ENCODE results near the gene NXNL1.

NXNL1 gene

GRCh38 chr19:17423429-17424208 is 37.1 kb downstream of the NXNL1 start:
- FAIRE-seq (no peak), DNase-seq (ENCODE audit: insufficient read length) (no peak)
- TF ChIP-seq POLR2AphosphoS5 (IDR thresholded peaks at IDR 0.05; ENCODE audit: low read depth, low read length) (no peak), TAF1 (IDR thresholded peaks at IDR 0.05; ENCODE audit: borderline replicate concordance, low read depth, low read length) (no peak), POLR2A (IDR thresholded peaks at IDR 0.05; ENCODE audit: low read depth, low read length) (no peak)

GRCh38 chr19:17421942-17422341 is 38.8 kb downstream of the NXNL1 start:
- DNase-seq (ENCODE audit: insufficient read length) (no peak), FAIRE-seq (no peak)
- TF ChIP-seq POLR2AphosphoS5 (IDR thresholded peaks at IDR 0.05; ENCODE audit: low read depth, low read length) (no peak), POLR2A (IDR thresholded peaks at IDR 0.05; ENCODE audit: low read depth, low read length) (no peak), TAF1 (IDR thresholded peaks at IDR 0.05; ENCODE audit: borderline replicate concordance, low read depth, low read length) (no peak)

DNA sequence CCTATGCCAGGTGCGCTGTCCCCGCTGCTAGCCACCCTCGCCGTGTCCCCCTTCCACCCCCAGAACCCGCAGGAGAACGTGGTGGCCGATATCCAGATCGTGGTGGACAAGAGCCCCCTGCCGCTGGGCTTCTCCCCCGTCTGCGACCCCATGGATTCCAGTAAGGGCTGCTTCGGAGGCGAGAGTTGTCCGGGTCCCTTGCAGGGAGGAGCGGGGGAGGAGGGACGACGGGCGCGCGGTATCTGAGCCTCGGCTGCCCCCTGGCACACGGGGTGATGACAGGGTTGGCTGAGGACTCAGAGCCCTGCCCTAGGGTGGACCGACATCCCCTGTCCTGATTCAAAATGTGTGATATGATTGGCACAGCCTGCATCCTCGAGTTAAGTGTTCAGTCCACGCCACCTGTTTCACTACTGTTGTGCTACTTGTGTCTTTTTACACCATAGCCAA is 40.2 kb downstream of the NXNL1 start:
- DNase-seq (ENCODE audit: insufficient read length) = peak; percentile 42
- FAIRE-seq = peak; percentile 67
- TF ChIP-seq TAF1 (IDR thresholded peaks at IDR 0.05; ENCODE audit: borderline replicate concordance, low read depth, low read length) (no peak), POLR2AphosphoS5 (IDR thresholded peaks at IDR 0.05; ENCODE audit: low read depth, low read length) (no peak), POLR2A (IDR thresholded peaks at IDR 0.05; ENCODE audit: low read depth, low read length) (no peak)

DNA sequence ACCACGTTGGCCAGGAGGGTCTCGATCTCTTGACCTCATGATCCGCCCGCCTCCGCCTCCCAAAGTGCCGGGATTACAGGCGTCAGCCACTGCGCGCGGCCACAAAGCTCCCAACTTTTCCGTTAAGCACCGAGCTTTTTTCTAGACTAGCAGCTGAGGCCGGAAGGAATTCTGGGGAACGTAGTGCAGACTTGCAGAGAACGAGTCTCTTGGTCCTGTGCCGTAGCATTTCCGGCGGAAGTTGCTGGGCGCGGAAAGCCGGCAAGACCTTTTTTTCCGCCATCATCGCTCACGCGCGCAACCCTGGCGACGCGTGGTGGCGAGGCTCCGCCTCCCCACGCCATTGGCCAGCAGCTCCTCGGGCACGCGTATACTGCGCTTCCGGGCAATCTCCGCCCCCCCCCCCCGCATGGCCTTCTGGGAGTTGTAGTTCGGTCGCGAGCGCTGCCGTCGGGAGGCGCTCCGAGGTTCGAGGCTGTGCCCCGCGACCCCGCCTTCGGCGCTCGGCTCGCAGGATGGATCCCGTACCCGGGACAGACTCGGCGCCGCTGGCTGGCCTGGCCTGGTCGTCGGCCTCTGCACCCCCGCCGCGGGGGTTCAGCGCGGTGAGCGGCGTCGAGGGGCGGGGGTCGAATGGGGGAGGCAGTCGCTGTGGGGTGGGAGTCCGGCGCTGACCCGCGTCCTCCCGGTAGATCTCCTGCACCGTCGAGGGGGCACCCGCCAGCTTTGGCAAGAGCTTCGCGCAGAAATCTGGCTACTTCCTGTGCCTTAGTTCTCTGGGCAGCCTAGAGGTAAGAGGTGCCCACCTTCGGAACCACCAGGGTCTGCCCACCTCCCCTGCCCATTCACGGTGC is 40.9 kb downstream of the NXNL1 start, which contains the start of gene MVB12A:
TSS of gene MVB12A (plus strand) at position 427 of the 854 bp plus-strand sequence. CDS start at position 516, 89 bp downstream.
- DNase-seq (ENCODE audit: insufficient read length) (peak; percentile 98), FAIRE-seq (peak; percentile 100)
- TF ChIP-seq TAF1 (IDR thresholded peaks at IDR 0.05; ENCODE audit: borderline replicate concordance, low read depth, low read length) (no peak), POLR2AphosphoS5 (IDR thresholded peaks at IDR 0.05; ENCODE audit: low read depth, low read length) (peak; percentile 50; the same call in 1 of the 2 replicates), POLR2A (IDR thresholded peaks at IDR 0.05; ENCODE audit: low read depth, low read length) (peak; percentile 59; the same call in 1 of the 2 replicates)

DNA sequence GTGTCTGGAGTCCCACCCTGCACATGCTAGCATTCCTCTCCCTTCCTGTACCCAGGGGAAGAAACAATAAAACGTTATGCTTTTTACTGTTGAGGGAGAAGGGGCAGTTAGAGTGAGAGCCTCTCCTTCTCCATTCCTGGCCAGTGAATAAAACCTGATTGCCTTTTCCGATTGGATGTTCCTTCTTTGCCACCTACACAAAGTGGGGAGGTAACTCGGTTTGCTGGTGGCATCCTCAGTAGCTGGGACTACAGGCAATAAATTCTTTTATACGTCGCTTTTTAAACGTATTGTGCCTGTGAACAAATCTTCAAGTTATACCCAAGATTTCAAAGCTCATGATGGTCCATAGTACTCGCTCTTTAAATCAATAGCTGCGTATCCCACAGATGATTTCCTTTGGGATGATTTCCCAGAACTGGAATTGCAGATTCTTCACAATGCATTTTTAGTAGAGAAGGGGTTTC is 41.5 kb downstream of the NXNL1 start:
- FAIRE-seq (no peak), DNase-seq (ENCODE audit: insufficient read length) (no peak)
- no peak for TF ChIP-seq TAF1 (IDR thresholded peaks at IDR 0.05; ENCODE audit: borderline replicate concordance, low read depth, low read length)
- TF ChIP-seq POLR2AphosphoS5 (IDR thresholded peaks at IDR 0.05; ENCODE audit: low read depth, low read length) = no peak
- peak; percentile 0; the same call in 1 of the 2 replicates for TF ChIP-seq POLR2A (IDR thresholded peaks at IDR 0.05; ENCODE audit: low read depth, low read length)

DNA sequence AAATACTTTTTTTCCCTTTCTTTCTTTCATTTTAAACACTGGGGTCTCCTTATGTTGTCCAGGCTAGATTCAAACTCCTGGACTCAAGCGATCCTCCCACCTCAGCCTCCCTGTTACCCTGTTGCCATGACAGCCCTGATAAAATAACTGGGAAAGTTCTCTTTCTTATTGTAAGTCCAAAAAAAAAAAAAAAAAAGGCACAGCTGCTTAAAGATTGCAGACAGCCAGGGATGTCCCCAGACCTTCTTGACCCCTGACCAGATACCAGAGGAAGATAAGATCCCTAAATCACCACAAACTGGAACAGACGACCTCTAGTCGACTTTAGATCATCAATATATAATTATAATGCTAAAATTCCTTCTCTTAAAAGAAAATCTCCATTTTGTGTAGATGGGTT is 42.0 kb downstream of the NXNL1 start:
- no peak for DNase-seq (ENCODE audit: insufficient read length)
- no peak for TF ChIP-seq POLR2AphosphoS5 (IDR thresholded peaks at IDR 0.05; ENCODE audit: low read depth, low read length)
- no peak for TF ChIP-seq POLR2A (IDR thresholded peaks at IDR 0.05; ENCODE audit: low read depth, low read length)
- TF ChIP-seq TAF1 (IDR thresholded peaks at IDR 0.05; ENCODE audit: borderline replicate concordance, low read depth, low read length) = no peak
- no peak for FAIRE-seq

GRCh38 chr19:17415121-17415520 is 45.6 kb downstream of the NXNL1 start:
- TF ChIP-seq TAF1 (IDR thresholded peaks at IDR 0.05; ENCODE audit: borderline replicate concordance, low read depth, low read length) (no peak), POLR2AphosphoS5 (IDR thresholded peaks at IDR 0.05; ENCODE audit: low read depth, low read length) (no peak), POLR2A (IDR thresholded peaks at IDR 0.05; ENCODE audit: low read depth, low read length) (no peak)
- FAIRE-seq = no peak
- no peak for DNase-seq (ENCODE audit: insufficient read length)

DNA sequence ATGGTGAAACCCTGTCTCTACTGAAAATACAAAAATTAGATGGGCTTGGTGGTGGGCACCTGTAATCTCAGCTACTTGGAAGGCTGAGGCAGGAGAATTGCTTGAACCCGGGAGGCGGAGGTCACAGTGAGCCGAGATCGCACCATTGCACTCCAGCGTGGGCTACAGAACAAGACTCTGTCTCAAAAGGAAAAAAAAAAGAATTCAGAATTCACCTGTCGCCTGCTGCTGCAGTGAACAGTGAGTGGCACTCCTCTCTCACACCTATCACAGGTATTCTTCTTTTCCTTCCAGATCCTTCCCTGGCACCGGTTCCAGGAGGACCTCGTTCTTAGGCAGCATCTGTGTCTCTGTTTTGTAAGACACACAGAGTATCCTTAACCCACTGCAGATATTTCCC is 46.6 kb downstream of the NXNL1 start:
- TF ChIP-seq POLR2A (IDR thresholded peaks at IDR 0.05; ENCODE audit: low read depth, low read length) (no peak), TAF1 (IDR thresholded peaks at IDR 0.05; ENCODE audit: borderline replicate concordance, low read depth, low read length) (no peak), POLR2AphosphoS5 (IDR thresholded peaks at IDR 0.05; ENCODE audit: low read depth, low read length) (no peak)
- no peak for DNase-seq (ENCODE audit: insufficient read length)
- FAIRE-seq = no peak

GRCh38 chr19:17411801-17412200 is 48.9 kb downstream of the NXNL1 start:
- FAIRE-seq = no peak
- TF ChIP-seq POLR2A (IDR thresholded peaks at IDR 0.05; ENCODE audit: low read depth, low read length) = no peak
- TF ChIP-seq POLR2AphosphoS5 (IDR thresholded peaks at IDR 0.05; ENCODE audit: low read depth, low read length) = no peak
- TF ChIP-seq TAF1 (IDR thresholded peaks at IDR 0.05; ENCODE audit: borderline replicate concordance, low read depth, low read length) = no peak
- no peak for DNase-seq (ENCODE audit: insufficient read length)

DNA sequence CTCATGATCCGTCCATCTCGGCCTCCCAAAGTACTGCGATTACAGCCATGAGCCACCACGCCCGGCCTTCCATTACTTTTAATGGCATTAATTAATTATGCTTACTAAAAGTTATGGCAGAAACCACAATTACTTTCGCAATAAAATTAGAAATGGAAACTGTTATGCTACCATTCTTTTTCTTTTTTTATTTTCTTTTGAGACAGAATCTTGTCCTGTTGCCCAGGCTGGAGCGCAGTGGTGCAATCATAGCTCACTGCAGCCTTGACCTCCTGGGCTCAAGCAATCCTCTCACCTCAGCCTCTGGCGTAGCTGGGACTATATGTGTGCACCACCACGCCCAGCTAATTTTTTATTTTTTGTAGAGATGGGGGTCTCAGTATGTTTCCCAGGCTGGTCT is 50.7 kb downstream of the NXNL1 start:
- no peak for FAIRE-seq
- DNase-seq (ENCODE audit: insufficient read length) = no peak
- no peak for TF ChIP-seq POLR2AphosphoS5 (IDR thresholded peaks at IDR 0.05; ENCODE audit: low read depth, low read length)
- no peak for TF ChIP-seq TAF1 (IDR thresholded peaks at IDR 0.05; ENCODE audit: borderline replicate concordance, low read depth, low read length)
- TF ChIP-seq POLR2A (IDR thresholded peaks at IDR 0.05; ENCODE audit: low read depth, low read length) = no peak

DNA sequence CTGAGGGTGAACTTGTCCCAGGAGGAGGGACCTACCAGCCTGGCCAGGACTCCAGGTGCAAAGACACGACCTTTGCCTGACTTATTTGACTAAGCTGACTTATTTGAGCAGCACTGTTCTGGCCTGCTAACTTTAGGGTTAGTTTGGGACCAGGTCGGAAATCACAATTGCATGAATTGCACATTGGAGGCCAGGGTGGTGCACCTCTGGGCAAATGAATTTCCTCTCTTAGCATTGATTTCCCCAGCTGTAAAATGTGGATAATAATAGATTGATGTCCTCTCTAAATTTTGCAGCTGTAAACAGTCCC is 53.9 kb downstream of the NXNL1 start:
- DNase-seq (ENCODE audit: insufficient read length) (no peak), FAIRE-seq (peak; percentile 50)

More for the DNA sequence above, 53.9 kb downstream of the NXNL1 start:
- TF ChIP-seq TAF1 (IDR thresholded peaks at IDR 0.05; ENCODE audit: borderline replicate concordance, low read depth, low read length) (no peak), POLR2A (IDR thresholded peaks at IDR 0.05; ENCODE audit: low read depth, low read length) (no peak), POLR2AphosphoS5 (IDR thresholded peaks at IDR 0.05; ENCODE audit: low read depth, low read length) (no peak)

Measured in GM12892 (cell line).